ENCODE results near the gene HADHA. TPM values are rescaled to one million over a fixed set of nuclear protein-coding genes. Genes with fewer than 3 reads are reported as not detected.

HADHA gene
- 107 and 116 TPM in 2 replicates for total RNA-seq

DNA sequence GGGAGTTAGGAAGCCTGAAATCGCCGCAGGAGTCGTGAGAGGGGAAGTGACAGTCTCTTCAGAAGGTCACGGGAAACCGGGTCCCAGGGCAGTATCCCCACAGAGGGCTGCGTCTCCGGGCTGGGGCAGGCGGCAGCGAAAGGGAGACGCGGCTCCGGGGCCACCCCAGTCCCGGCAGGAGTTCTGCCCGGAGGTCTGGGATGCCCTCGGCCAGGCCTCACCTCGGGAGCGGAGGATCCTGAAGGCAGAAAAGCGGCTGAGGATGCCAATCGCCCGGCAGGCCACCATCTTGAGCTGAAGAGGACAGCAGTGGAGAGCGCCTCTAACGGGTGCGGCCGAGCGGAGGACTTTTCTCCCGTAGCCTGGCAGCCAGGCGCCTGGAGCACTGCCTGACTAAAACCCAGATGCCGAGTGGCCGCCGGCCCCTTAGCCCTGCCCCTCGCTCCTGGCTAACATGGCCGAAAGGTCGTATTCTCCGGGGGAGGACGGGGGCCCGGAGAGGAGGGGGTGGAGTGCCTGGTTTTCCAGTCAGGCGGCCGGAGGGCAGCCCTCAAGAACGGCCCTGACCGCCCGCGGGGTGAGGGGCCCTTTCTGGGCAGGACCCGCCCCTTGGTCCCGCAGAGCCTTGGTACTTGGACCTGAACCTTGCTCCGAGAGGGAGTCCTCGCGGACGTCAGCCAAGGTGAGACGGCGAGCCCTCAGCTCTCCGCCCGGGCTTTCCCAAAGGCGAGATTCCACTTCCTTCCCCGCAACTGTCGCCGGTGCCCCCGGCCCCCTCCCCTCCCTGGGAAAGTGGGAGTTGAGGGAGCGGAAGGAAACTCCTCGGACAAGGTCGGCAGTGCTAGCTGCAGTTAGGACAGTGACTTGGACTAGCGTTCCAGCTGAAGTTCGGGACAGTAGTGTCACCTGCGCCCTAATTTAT lies at the start of gene HADHA, which contains the start of gene HADHB:
HADHA (minus strand) TSS at position 324 of the 922 bp plus-strand sequence; CDS start at position 288, 36 bp downstream.
HADHB (plus strand) TSS at position 631 of the 922 bp plus-strand sequence. CDS start 9,316 bp downstream, outside the sequence.

GRCh38 chr2:26172871-26173775 lies 71.3 kb downstream of the HADHA start, which contains the start of gene GAREM2:
Gene GAREM2, plus strand, starts transcription at chr2:26173088. Its CDS starts 133 bp downstream, at chr2:26173221.

Other genes with a start within 250 kb of the HADHA start
- gene RAB10, start 210.5 kb downstream of the HADHA start, total RNA-seq, result 84.0 and 95.8 TPM in 2 replicates
- gene GAREM2, start 71.5 kb downstream of the HADHA start, total RNA-seq, result 2.8 and 4.7 TPM in 2 replicates
- gene HADHB, start 307 bp upstream of the HADHA start, total RNA-seq, result 101 and 104 TPM in 2 replicates
- 4.2 and 8.2 TPM in 2 replicates for gene SELENOI, start 101.5 kb upstream of the HADHA start, total RNA-seq
- not detected in 2 replicates for gene ADGRF3, start 102.2 kb upstream of the HADHA start, total RNA-seq
- not detected in 2 replicates for gene DRC1, start 157.3 kb upstream of the HADHA start, total RNA-seq
- not detected in 2 replicates for gene OTOF, start 233.5 kb upstream of the HADHA start, total RNA-seq